DND-41 (cell line): Measurements from ENCODE around the gene PIK3R3.

ENCODE experiments used
- ATAC-seq: fragments of 200-7000 bp; cut with Tn5 transposase; 3 replicates; pipeline ENCODE4 v1.9.1; 2021; ENCODE audit warnings: low read depth; ENCODE audit not compliant: insufficient read depth
- DNase-seq: peaks from one replicate; pipeline ENCODE4 v3.0.0-alpha.2; 2020
- H2AFZ ChIP-seq: 2 replicates; pipeline ENCODE4 v1.6.0; 2012; ENCODE audit warnings: low read depth, low read length
- H3K27ac ChIP-seq: 2 replicates; pipeline ENCODE4 v1.5.1; 2012; ENCODE audit warnings: low read length, inconsistent platforms
- H3K27me3 ChIP-seq: fragments of 200-600 bp; sonication (generic); 2 replicates; pipeline ENCODE4 v1.6.0; 2012; ENCODE audit warnings: low read length, mild to moderate bottlenecking, inconsistent platforms; ENCODE audit not compliant: insufficient read depth, poor library complexity
- H3K36me3 ChIP-seq: 2 replicates; pipeline ENCODE4 v1.5.1; 2012; ENCODE audit warnings: low read length, inconsistent platforms; ENCODE audit not compliant: insufficient read depth
- H3K4me1 ChIP-seq: 2 replicates; pipeline ENCODE4 v1.5.1; 2012; ENCODE audit warnings: mild to moderate bottlenecking, low read length; ENCODE audit not compliant: insufficient read depth
- H3K4me2 ChIP-seq: 2 replicates; pipeline ENCODE4 v1.6.0; 2012; ENCODE audit warnings: mild to moderate bottlenecking, moderate library complexity, low read length, inconsistent platforms; ENCODE audit not compliant: insufficient read depth
- H3K4me3 ChIP-seq, 2 experiments: fragments of 200-600 bp in 1 of 2; shearing (Covaris generic) in 1 of 2; 2 replicates each; pipeline ENCODE4 v1.5.1; 2012 to 2016; ENCODE audit warnings: inconsistent platforms in 2 of 2, low read length in 2 of 2, mild to moderate bottlenecking in 2 of 2, low read depth in 1 of 2, moderate library complexity in 1 of 2
- H3K79me2 ChIP-seq: 2 replicates; pipeline ENCODE4 v1.6.0; 2012; ENCODE audit warnings: low read length, inconsistent platforms; ENCODE audit not compliant: insufficient read depth
- H3K9ac ChIP-seq: 2 replicates; pipeline ENCODE4 v1.6.0; 2012; ENCODE audit warnings: low read depth, mild to moderate bottlenecking, inconsistent platforms, low read length, moderate library complexity
- H3K9me3 ChIP-seq: 2 replicates; pipeline ENCODE4 v1.5.1; 2012; ENCODE audit warnings: low read length, moderate library complexity, mild to moderate bottlenecking, inconsistent platforms; ENCODE audit not compliant: insufficient read depth, severe bottlenecking
- H4K20me1 ChIP-seq: 2 replicates; pipeline ENCODE4 v1.6.0; 2012; ENCODE audit warnings: low read length; ENCODE audit not compliant: insufficient read depth
- EZH2 ChIP-seq: IDR thresholded peaks from 3 replicates; pipeline ENCODE4 v1.6.1; 2012; ENCODE audit warnings: borderline replicate concordance, low read depth, mild to moderate bottlenecking, moderate library complexity, low read length, inconsistent platforms; ENCODE audit not compliant: severe bottlenecking
- TF ChIP-seq, protein P1 (sequence below): IDR thresholded peaks from 2 replicates; pipeline ENCODE4 v1.5.1; 2012; ENCODE audit warnings: borderline replicate concordance, low read length, moderate library complexity, mild to moderate bottlenecking; ENCODE audit not compliant: poor library complexity, severe bottlenecking; ENCODE audit errors: extremely low read depth

The PIK3R3 gene

GRCh38 chr1:46027788-46028573, 104.4 kb downstream of the PIK3R3 start:
- no peaks in the 10 kb centered on the region for H3K27me3 ChIP-seq
- ATAC-seq (no peak), DNase-seq (no peak)
- H3K27ac ChIP-seq = no peak overlapping the region
- no peaks in the 10 kb centered on the region for H4K20me1 ChIP-seq
- H3K9ac ChIP-seq = no peak overlapping the region
- H3K4me1 ChIP-seq = no peaks in the 10 kb centered on the region
- H3K36me3 ChIP-seq = peaks cover 66% of the 10 kb centered on the region
- H3K4me3 ChIP-seq = no peak overlapping the region
- H2AFZ ChIP-seq = no peak overlapping the region
- TF ChIP-seq EZH2 = no peak
- TF ChIP-seq, protein P1, sequence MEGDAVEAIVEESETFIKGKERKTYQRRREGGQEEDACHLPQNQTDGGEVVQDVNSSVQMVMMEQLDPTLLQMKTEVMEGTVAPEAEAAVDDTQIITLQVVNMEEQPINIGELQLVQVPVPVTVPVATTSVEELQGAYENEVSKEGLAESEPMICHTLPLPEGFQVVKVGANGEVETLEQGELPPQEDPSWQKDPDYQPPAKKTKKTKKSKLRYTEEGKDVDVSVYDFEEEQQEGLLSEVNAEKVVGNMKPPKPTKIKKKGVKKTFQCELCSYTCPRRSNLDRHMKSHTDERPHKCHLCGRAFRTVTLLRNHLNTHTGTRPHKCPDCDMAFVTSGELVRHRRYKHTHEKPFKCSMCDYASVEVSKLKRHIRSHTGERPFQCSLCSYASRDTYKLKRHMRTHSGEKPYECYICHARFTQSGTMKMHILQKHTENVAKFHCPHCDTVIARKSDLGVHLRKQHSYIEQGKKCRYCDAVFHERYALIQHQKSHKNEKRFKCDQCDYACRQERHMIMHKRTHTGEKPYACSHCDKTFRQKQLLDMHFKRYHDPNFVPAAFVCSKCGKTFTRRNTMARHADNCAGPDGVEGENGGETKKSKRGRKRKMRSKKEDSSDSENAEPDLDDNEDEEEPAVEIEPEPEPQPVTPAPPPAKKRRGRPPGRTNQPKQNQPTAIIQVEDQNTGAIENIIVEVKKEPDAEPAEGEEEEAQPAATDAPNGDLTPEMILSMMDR = no peak
- no peak overlapping the region for H3K4me2 ChIP-seq
- no peaks in the 10 kb centered on the region for H3K9me3 ChIP-seq
- H3K79me2 ChIP-seq = no peaks in the 10 kb centered on the region

GRCh38 chr1:46026531-46026930, 105.9 kb downstream of the PIK3R3 start:
- no peaks in the 10 kb centered on the region for H3K79me2 ChIP-seq
- H3K27me3 ChIP-seq = no peaks in the 10 kb centered on the region
- no peaks in the 10 kb centered on the region for H4K20me1 ChIP-seq
- no peaks in the 10 kb centered on the region for H3K4me1 ChIP-seq
- peaks cover 69% of the 10 kb centered on the region for H3K36me3 ChIP-seq
- H3K4me3 ChIP-seq = no peak overlapping the region
- H3K4me2 ChIP-seq = no peak overlapping the region
- H2AFZ ChIP-seq = no peak overlapping the region
- DNase-seq (no peak), ATAC-seq (no peak)
- no peak overlapping the region for H3K9ac ChIP-seq
- no peak for TF ChIP-seq EZH2
- TF ChIP-seq, protein P1 = no peak
- H3K27ac ChIP-seq = no peak overlapping the region
- H3K9me3 ChIP-seq = no peaks in the 10 kb centered on the region

GRCh38 chr1:46021046-46021996, 111.1 kb downstream of the PIK3R3 start:
- H3K27ac ChIP-seq = no peak overlapping the region
- H3K4me1 ChIP-seq = no peaks in the 10 kb centered on the region
- H2AFZ ChIP-seq = no peak overlapping the region
- no peaks in the 10 kb centered on the region for H3K9me3 ChIP-seq
- H4K20me1 ChIP-seq = no peaks in the 10 kb centered on the region
- no peaks in the 10 kb centered on the region for H3K79me2 ChIP-seq
- H3K4me3 ChIP-seq = no peak overlapping the region
- DNase-seq = no peak
- no peaks in the 10 kb centered on the region for H3K27me3 ChIP-seq
- H3K36me3 ChIP-seq = peaks cover 34% of the 10 kb centered on the region
- no peak overlapping the region for H3K9ac ChIP-seq
- no peak for ATAC-seq
- no peak overlapping the region for H3K4me2 ChIP-seq
- no peak for TF ChIP-seq EZH2
- TF ChIP-seq, protein P1 = no peak
